NB4 (cell line): ENCODE measurements around the gene ATP2B3.

Source experiments
- DNase-seq: peaks from one replicate; pipeline ENCODE4 v3.0.0; 2010; ENCODE audit warnings: low read depth
- H3K4me3 ChIP-seq: one replicate; pipeline ENCODE4 v1.5.1; 2011; ENCODE audit warnings: mild to moderate bottlenecking, low read depth, low read length, moderate library complexity
- MAX ChIP-seq: IDR thresholded peaks from 2 replicates; pipeline ENCODE4 v1.6.1; 2011; ENCODE audit warnings: low read depth, low read length
- MYC ChIP-seq: IDR thresholded peaks from 2 replicates; pipeline ENCODE4 v1.6.1; 2011; ENCODE audit warnings: low read depth, low read length
- POLR2A ChIP-seq: IDR thresholded peaks from 2 replicates; pipeline ENCODE4 v1.6.1; 2011; ENCODE audit warnings: mild to moderate bottlenecking; ENCODE audit not compliant: insufficient read length; ENCODE audit errors: extremely low read depth
- TF ChIP-seq, protein P1 (sequence below): IDR thresholded peaks from one replicate; pipeline ENCODE4 v1.5.1; 2012; ENCODE audit warnings: low read depth, low read length

ATP2B3 gene

GRCh38 chrX:153512501-153512893 is 4.9 kb upstream of the ATP2B3 start:
- TF ChIP-seq POLR2A (no peak), MYC (no peak), MAX (no peak)
- TF ChIP-seq, protein P1, sequence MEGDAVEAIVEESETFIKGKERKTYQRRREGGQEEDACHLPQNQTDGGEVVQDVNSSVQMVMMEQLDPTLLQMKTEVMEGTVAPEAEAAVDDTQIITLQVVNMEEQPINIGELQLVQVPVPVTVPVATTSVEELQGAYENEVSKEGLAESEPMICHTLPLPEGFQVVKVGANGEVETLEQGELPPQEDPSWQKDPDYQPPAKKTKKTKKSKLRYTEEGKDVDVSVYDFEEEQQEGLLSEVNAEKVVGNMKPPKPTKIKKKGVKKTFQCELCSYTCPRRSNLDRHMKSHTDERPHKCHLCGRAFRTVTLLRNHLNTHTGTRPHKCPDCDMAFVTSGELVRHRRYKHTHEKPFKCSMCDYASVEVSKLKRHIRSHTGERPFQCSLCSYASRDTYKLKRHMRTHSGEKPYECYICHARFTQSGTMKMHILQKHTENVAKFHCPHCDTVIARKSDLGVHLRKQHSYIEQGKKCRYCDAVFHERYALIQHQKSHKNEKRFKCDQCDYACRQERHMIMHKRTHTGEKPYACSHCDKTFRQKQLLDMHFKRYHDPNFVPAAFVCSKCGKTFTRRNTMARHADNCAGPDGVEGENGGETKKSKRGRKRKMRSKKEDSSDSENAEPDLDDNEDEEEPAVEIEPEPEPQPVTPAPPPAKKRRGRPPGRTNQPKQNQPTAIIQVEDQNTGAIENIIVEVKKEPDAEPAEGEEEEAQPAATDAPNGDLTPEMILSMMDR, result no peak
- H3K4me3 ChIP-seq, result no peak overlapping the region
- no peak for DNase-seq

GRCh38 chrX:153513265-153513664 is 4.2 kb upstream of the ATP2B3 start:
- TF ChIP-seq MAX (no peak), MYC (no peak), POLR2A (no peak)
- TF ChIP-seq, protein P1, result no peak
- DNase-seq, result no peak
- H3K4me3 ChIP-seq, result no peak overlapping the region

- no peak for DNase-seq
Measured at GRCh38 chrX:153514259-153514658, 3.2 kb upstream of the ATP2B3 start.

GRCh38 chrX:153515435-153515834 is 2.0 kb upstream of the ATP2B3 start:
- no peak overlapping the region for H3K4me3 ChIP-seq
- no peak for DNase-seq
- TF ChIP-seq MYC, result no peak
- no peak for TF ChIP-seq MAX
- TF ChIP-seq POLR2A, result no peak

More at GRCh38 chrX:153514259-153514658, 3.2 kb upstream of the ATP2B3 start:
- TF ChIP-seq MYC (no peak), MAX (no peak), POLR2A (no peak)
- TF ChIP-seq, protein P1, result no peak
- H3K4me3 ChIP-seq, result no peak overlapping the region

- no peak overlapping the region for H3K4me3 ChIP-seq
- TF ChIP-seq, protein P1, result no peak
- TF ChIP-seq POLR2A (no peak), MYC (no peak), MAX (no peak)
- no peak for DNase-seq
Measured at GRCh38 chrX:153516073-153516472, 1.4 kb upstream of the ATP2B3 start.

DNA sequence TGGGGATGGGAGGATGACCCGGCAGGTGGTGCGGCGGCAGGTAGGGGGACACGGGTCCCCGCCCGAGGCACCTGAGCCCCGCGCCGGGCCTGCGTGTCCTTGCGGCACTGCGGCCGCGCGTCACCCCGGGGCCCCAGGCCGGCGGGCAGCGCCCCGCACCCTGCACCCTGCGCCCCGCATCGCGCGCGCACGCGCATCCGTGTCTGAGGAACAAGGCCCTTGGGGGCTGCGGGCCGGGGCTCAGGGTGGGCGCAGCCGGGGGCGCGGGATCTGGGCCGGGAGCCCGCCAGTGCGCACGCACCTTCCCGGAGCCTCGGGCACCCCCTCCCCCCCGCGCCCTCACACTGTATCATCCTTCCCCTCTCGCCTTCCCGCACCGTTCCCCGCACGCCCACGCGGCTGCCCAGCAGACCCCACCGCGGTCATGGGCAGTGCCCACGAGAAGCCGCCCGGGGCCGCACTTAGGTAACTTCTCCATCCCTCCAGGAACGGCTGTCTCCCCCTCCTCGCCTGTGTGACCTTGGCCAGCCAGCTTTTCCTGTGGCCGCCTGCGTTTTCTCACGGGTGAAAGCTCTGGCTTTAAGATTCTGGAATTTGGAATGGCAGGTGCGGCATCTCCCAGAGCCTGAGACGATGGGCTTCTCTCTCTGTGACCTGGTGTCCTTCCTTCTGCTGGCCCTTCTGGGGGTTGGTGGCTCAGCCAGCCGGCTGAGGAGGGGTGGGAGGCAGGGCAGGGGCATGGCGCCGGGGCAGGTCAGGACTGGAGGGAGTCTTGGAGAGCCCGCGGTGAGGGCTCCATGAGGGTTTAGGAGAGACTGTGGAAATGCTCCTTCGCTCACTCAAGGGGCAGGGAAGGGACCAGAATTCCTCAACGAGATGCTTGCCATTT is 748 bp downstream of the ATP2B3 start:
- no peak for DNase-seq
- TF ChIP-seq MAX, result no peak
- TF ChIP-seq MYC, result no peak
- no peak for TF ChIP-seq POLR2A
- TF ChIP-seq, protein P1, result no peak
- H3K4me3 ChIP-seq, result no peak overlapping the region
